H9 (cell line): ENCODE results near the gene RINL. TPM values are rescaled to one million over a fixed set of nuclear protein-coding genes. Genes with fewer than 3 reads are reported as not detected.
A peak's percentile ranks its signal among the peaks of the same experiment; 100 is the strongest.

Experiments
- DNase-seq: peaks from one replicate; pipeline ENCODE4 v3.0.0-alpha.2; 2017
- H2AFZ ChIP-seq: one replicate; pipeline ENCODE4 v1.6.1; 2013; ENCODE audit warnings: mild to moderate bottlenecking, low read length, control low read depth, moderate library complexity
- H2AK5ac ChIP-seq: 2 replicates; pipeline ENCODE4 v1.6.1; 2013; ENCODE audit warnings: low read length, control low read depth, mixed read lengths; ENCODE audit not compliant: insufficient read length
- H2BK120ac ChIP-seq: one replicate; pipeline ENCODE4 v1.6.1; 2013; ENCODE audit warnings: low read depth, mild to moderate bottlenecking, low read length, control low read depth, inconsistent platforms; ENCODE audit not compliant: poor library complexity, severe bottlenecking
- H2BK12ac ChIP-seq: 2 replicates; pipeline ENCODE4 v1.6.1; 2013; ENCODE audit warnings: low read length, control low read depth, mixed read lengths, low read depth; ENCODE audit not compliant: insufficient read length
- H2BK15ac ChIP-seq: 2 replicates; pipeline ENCODE4 v1.6.1; 2013; ENCODE audit warnings: low read depth, low read length, control low read depth
- H2BK20ac ChIP-seq: one replicate; pipeline ENCODE4 v1.6.1; 2013; ENCODE audit warnings: low read depth, mild to moderate bottlenecking, low read length, control low read depth, inconsistent platforms; ENCODE audit not compliant: poor library complexity, severe bottlenecking
- H2BK5ac ChIP-seq: 2 replicates; pipeline ENCODE4 v1.6.1; 2013; ENCODE audit warnings: low read length, control low read depth, mixed read lengths; ENCODE audit not compliant: insufficient read length
- H3K14ac ChIP-seq: 2 replicates; pipeline ENCODE4 v1.6.1; 2013; ENCODE audit warnings: low read length, control low read depth; ENCODE audit not compliant: insufficient read depth
- H3K18ac ChIP-seq: 2 replicates; pipeline ENCODE4 v1.6.1; 2013; ENCODE audit warnings: low read depth, mild to moderate bottlenecking, mixed read lengths, low read length, control low read depth; ENCODE audit not compliant: insufficient read length
- H3K23ac ChIP-seq: 2 replicates; pipeline ENCODE4 v1.6.1; 2013; ENCODE audit warnings: low read length, control low read depth, mixed read lengths, low read depth; ENCODE audit not compliant: insufficient read length
- H3K23me2 ChIP-seq: 2 replicates; pipeline ENCODE4 v1.6.1; 2013; ENCODE audit warnings: low read depth, mild to moderate bottlenecking, mixed read lengths, low read length, control low read depth; ENCODE audit not compliant: insufficient read length, poor library complexity, severe bottlenecking
- H3K27ac ChIP-seq: 2 replicates; pipeline ENCODE4 v1.5.1; 2013; ENCODE audit warnings: low read length, control low read depth, mixed read lengths, low read depth; ENCODE audit not compliant: insufficient read length
- H3K27me3 ChIP-seq: 2 replicates; pipeline ENCODE4 v1.6.1; 2013; ENCODE audit warnings: low read length, control low read depth, inconsistent platforms; ENCODE audit not compliant: insufficient read depth
- H3K4ac ChIP-seq: 2 replicates; pipeline ENCODE4 v1.6.1; 2013; ENCODE audit warnings: low read depth, mild to moderate bottlenecking, control low read depth, inconsistent platforms, low read length, moderate library complexity
- H3K4me1 ChIP-seq: 2 replicates; pipeline ENCODE4 v1.6.1; 2013; ENCODE audit warnings: low read length, control low read depth, inconsistent platforms; ENCODE audit not compliant: insufficient read depth
- H3K4me2 ChIP-seq: 2 replicates; pipeline ENCODE4 v1.6.1; 2013; ENCODE audit warnings: low read length, control low read depth, mixed read lengths; ENCODE audit not compliant: insufficient read length, insufficient read depth
- H3K56ac ChIP-seq: 2 replicates; pipeline ENCODE4 v1.6.1; 2013; ENCODE audit warnings: low read depth, mild to moderate bottlenecking, mixed read lengths, low read length, control low read depth; ENCODE audit not compliant: insufficient read length
- H3K79me1 ChIP-seq: 2 replicates; pipeline ENCODE4 v1.6.1; 2013; ENCODE audit warnings: low read depth, mild to moderate bottlenecking, moderate library complexity, low read length, control low read depth, inconsistent platforms; ENCODE audit not compliant: insufficient read depth, poor library complexity, severe bottlenecking
- H3K79me2 ChIP-seq: 2 replicates; pipeline ENCODE4 v1.6.1; 2013; ENCODE audit warnings: low read length, control low read depth, inconsistent platforms; ENCODE audit not compliant: insufficient read depth
- H3K9ac ChIP-seq: 2 replicates; pipeline ENCODE4 v1.6.1; 2013; ENCODE audit warnings: low read length, control low read depth, mixed read lengths; ENCODE audit not compliant: insufficient read length; ENCODE audit errors: extremely low read depth
- H3K9me3 ChIP-seq: one replicate; pipeline ENCODE4 v1.6.1; 2013; ENCODE audit warnings: low read depth, low read length, inconsistent platforms; ENCODE audit not compliant: control insufficient read depth
- H3T11ph ChIP-seq: one replicate; pipeline ENCODE4 v1.6.1; 2013; ENCODE audit warnings: mild to moderate bottlenecking, low read length, control low read depth, inconsistent platforms
- H4K20me1 ChIP-seq: one replicate; pipeline ENCODE4 v1.6.1; 2013; ENCODE audit not compliant: control insufficient read depth, insufficient read length, insufficient read depth
- H4K5ac ChIP-seq: 2 replicates; pipeline ENCODE4 v1.6.1; 2013; ENCODE audit warnings: low read depth, mild to moderate bottlenecking, mixed read lengths, low read length, control low read depth; ENCODE audit not compliant: insufficient read length
- H4K8ac ChIP-seq: replicated peaks from 2 replicates; pipeline ENCODE4 v1.6.1; 2013; ENCODE audit warnings: low read length, control low read depth, mixed read lengths, low read depth; ENCODE audit not compliant: insufficient read length
- H4K91ac ChIP-seq: 2 replicates; pipeline ENCODE4 v1.6.1; 2013; ENCODE audit warnings: low read depth, mild to moderate bottlenecking, moderate library complexity, mixed read lengths, low read length, control low read depth; ENCODE audit not compliant: insufficient read length
- H3K27ac Mint-ChIP-seq, 3 experiments: 2 replicates in 2 of 3; 3 replicates in 1 of 3; pipeline ENCODE4 v1.8.0; 2020 to 2021; ENCODE audit warnings: mixed read lengths in 3 of 3, mild to moderate bottlenecking in 1 of 3, moderate library complexity in 1 of 3
- H3K27me3 Mint-ChIP-seq: 2 replicates; pipeline ENCODE4 v1.8.0; 2021; ENCODE audit warnings: low read depth, mild to moderate bottlenecking, moderate library complexity, mixed read lengths
- H3K36me3 Mint-ChIP-seq, 3 experiments: 2 replicates in 2 of 3; 3 replicates in 1 of 3; pipeline ENCODE4 v1.8.0; 2020 to 2021; ENCODE audit warnings: low read depth in 3 of 3, mixed read lengths in 3 of 3; ENCODE audit not compliant: insufficient read depth in 1 of 3
- H3K4me1 Mint-ChIP-seq, 2 experiments: 2 replicates each; pipeline ENCODE4 v1.8.0; 2020; ENCODE audit warnings: mixed read lengths in 2 of 2
- H3K4me3 Mint-ChIP-seq, 2 experiments: 2 replicates in 1 of 2; 3 replicates in 1 of 2; pipeline ENCODE4 v1.8.0; 2020 to 2021; ENCODE audit warnings: mild to moderate bottlenecking in 2 of 2, mixed read lengths in 2 of 2, moderate library complexity in 1 of 2
- H3K9me3 Mint-ChIP-seq, 2 experiments: 2 replicates in 1 of 2; 3 replicates in 1 of 2; pipeline ENCODE4 v1.8.0; 2020; ENCODE audit warnings: mild to moderate bottlenecking in 2 of 2, mixed read lengths in 2 of 2, moderate library complexity in 1 of 2
- CTCF ChIP-seq: fragments of 200-600 bp; sonication (generic); conservative IDR thresholded peaks from 3 replicates; pipeline ENCODE4 v1.8.0; 2021; ENCODE audit warnings: antibody characterized with exemption, mild to moderate bottlenecking
- WGBS: extraction: QIAGEN DNeasy Blood & Tissue Kit; methylation state at CpG from one replicate; pipeline ENCODE4 v1.1.7; 2013; ENCODE audit warnings: missing lambda C conversion rate, low lambda C conversion rate, mixed read lengths; ENCODE audit not compliant: insufficient read length; ENCODE audit errors: extremely low coverage; 5-methylcytosine and 5-hydroxymethylcytosine counted together
- total RNA-seq: library from RNA; stranded (reverse); gene quantifications from 2 replicates; pipeline ENCODE4 v1.2.1, GENCODE V29; 2021

Gene RINL
- total RNA-seq, 1 experiment from 2014 or later = 6.4 TPM

GRCh38 chr19:38845374-38846024 is 32.6 kb downstream of the RINL start:
- peaks cover 79 to 86% (median 86%) of the 10 kb centered on the region in 3 experiments for H3K36me3 Mint-ChIP-seq
- H2BK15ac ChIP-seq = no peak overlapping the region
- H2BK20ac ChIP-seq = no peak overlapping the region
- H4K5ac ChIP-seq = no peak overlapping the region
- H3K27ac Mint-ChIP-seq = peak overlapping the region; percentile 77 to 90 (median 87)
- no peak overlapping the region for H3K23ac ChIP-seq
- H3K18ac ChIP-seq = no peak overlapping the region
- no peak overlapping the region for H3K27ac ChIP-seq
- H3K9me3 Mint-ChIP-seq = no peaks in the 10 kb centered on the region; a peak in 1 of 5 replicates
- H3K27me3 ChIP-seq = no peaks in the 10 kb centered on the region
- no peak overlapping the region for H2BK5ac ChIP-seq
- H4K8ac ChIP-seq = no peak overlapping the region
- no peak overlapping the region for H3K4ac ChIP-seq
- H3K56ac ChIP-seq = no peak overlapping the region
- no peak overlapping the region for H3K4me2 ChIP-seq
- peaks cover 4% of the 10 kb centered on the region for H4K20me1 ChIP-seq
- H3K9me3 ChIP-seq = no peaks in the 10 kb centered on the region
- no peak overlapping the region for H3T11ph ChIP-seq
- H3K4me1 Mint-ChIP-seq = peaks cover 20 to 23% of the 10 kb centered on the region in 2 experiments
- TF ChIP-seq CTCF = no peak
- no peak overlapping the region for H4K91ac ChIP-seq
- H2AK5ac ChIP-seq = no peak overlapping the region
- H3K27me3 Mint-ChIP-seq = peaks cover 3% of the 10 kb centered on the region; the same call in 1 of the 2 replicates
- no peak overlapping the region for H2BK12ac ChIP-seq
- DNase-seq = no peak
- H3K4me1 ChIP-seq = no peaks in the 10 kb centered on the region
- no peak overlapping the region for H3K14ac ChIP-seq
- peaks cover 8% of the 10 kb centered on the region for H3K79me1 ChIP-seq
- peaks cover 18% of the 10 kb centered on the region for H3K79me2 ChIP-seq
- no peak overlapping the region; a peak in 1 of 5 replicates for H3K4me3 Mint-ChIP-seq
- no peak overlapping the region for H3K9ac ChIP-seq
- H3K23me2 ChIP-seq = peaks cover 8% of the 10 kb centered on the region
- no peak overlapping the region for H2AFZ ChIP-seq
- WGBS = no CpG with 5 or more reads among the region's 14 CpGs
- no peak overlapping the region for H2BK120ac ChIP-seq
